Muscle of back (tissue), 11 donors: Measurements from ENCODE around the gene NXF1. TPM values are rescaled to one million over a fixed set of nuclear protein-coding genes. Genes with fewer than 3 reads are reported as not detected.
"Not testable (repeated sequence)": the region's sequence is repeated elsewhere in the genome, so short reads cannot be mapped to it uniquely, and the experiment has no call there.

Experiments
- DNase-seq, 3 donors: peaks; one replicate each; pipeline versions ENCODE4 v3.0.0 to v3.0.0-alpha.2; 2013
- polyA plus RNA-seq, 10 donors: library from polyadenylated mRNA; unstranded; fragments of 120-200 nt; gene quantifications; one replicate each; pipeline ENCODE4 v1.2.1, GENCODE V29; 2013; ENCODE audit not compliant: insufficient read length in 10 of 10

The NXF1 gene
- polyA plus RNA-seq, 10 donors, result 59.6 to 85.7 (median 65.7) TPM

DNA sequence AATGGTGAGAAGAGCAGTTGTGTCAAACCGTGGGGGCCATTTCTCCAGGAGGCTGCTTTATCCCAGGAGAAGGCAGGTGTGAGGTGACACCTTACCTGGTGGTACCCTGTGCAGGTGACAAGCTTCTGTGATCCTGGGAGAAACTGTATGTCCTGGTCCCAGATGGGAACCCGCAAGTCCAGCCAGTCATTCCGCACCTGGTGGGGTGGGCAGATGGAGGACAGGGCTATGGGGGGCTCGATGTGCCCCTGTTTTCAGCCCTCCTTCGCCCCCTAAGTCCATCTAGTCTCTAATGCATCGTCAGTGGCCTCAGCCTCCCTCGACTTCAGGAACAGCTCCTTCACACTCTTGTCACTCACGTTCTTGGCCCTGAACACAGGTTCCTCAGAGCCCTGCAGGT is 30.1 kb upstream of the NXF1 start:
- DNase-seq, result no peak

- no peak for DNase-seq
Observed at GRCh38 chr11:62832336-62833234, 27.3 kb upstream of the NXF1 start, which contains the start of gene TEX54. Gene TEX54 (minus strand): TSS chr11:62832841.

GRCh38 chr11:62831520-62832335 is 26.5 kb upstream of the NXF1 start, which contains the start of gene STX5:
Gene STX5 (minus strand): TSS chr11:62832051. CDS start chr11:62831243, 808 bp downstream.
- DNase-seq, result peak; percentile 99 to 100 (median 99)

GRCh38 chr11:62830904-62831519 is 25.8 kb upstream of the NXF1 start:
- DNase-seq, result peak in 1 of 3 donors; percentile 47

DNA sequence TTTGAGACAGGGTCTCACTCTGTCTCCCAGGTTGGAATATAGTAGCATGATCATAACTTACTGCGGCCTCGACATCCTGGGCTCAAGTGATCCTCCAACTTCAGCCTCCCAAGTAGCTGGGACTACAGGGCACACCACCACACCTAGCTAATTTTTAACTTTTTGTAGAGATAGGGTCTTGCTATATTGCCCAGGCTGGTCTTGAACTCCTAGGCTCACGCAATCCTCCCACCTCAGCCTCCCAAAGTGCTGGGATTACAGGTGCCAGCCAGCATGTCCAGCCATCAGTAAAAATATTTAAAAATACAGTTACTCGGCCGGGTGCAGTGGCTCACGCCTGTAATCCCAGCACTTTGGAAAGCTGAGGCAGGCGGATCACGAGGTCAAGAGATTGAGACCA is 22.9 kb upstream of the NXF1 start:
- DNase-seq, result not testable (repeated sequence)

GRCh38 chr11:62823677-62824076 is 18.4 kb upstream of the NXF1 start:
- no peak for DNase-seq

- no peak for DNase-seq
Observed at GRCh38 chr11:62817129-62817528, 11.9 kb upstream of the NXF1 start.

GRCh38 chr11:62816557-62816956 is 11.3 kb upstream of the NXF1 start:
- no peak for DNase-seq

DNA sequence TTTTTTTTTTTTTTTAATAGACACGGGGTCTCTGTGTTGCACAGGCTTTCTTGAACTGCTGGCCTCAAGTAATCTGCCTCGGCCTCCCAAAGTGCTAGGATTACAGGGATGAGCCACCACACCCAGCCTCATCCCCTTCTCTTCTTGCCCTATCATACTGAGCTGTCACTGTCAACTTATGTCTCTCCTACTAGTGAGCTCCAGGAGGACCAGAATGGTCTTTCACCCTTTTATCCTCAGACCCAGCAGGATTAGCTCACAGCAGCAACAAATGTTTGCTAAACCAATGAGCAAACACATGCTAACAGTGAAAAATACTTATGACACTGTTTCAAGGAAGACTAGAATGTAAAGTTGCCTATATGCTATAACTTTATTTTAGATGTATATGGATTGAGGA is 6.4 kb upstream of the NXF1 start:
- no peak for DNase-seq

- no peak for DNase-seq
Observed at GRCh38 chr11:62810748-62811147, 5.5 kb upstream of the NXF1 start.

DNA sequence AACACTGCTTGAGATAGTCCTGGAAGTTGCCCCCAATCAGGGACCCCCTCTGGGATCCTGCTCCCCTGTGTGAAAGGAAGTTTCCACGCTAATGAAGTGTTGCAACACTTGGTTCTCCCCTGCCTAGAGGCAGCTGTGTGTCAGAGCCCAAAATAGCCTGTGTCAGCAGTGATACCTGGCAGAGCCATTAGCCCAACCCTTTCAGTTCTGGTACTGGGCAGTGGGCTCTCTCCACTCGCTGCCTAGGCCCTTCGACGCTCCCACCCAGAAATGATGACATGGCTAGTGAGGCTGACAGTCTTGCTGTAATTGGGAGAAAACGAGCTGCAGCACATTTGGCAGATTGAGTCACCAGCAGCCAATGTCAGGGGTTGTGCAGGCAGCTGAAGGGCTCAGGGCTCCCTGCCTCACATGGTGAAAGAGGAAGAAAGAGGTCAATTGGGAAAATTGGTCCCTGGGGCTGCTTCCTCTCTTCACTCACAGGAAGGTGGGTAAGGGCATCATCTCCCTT is 1.4 kb upstream of the NXF1 start:
- peak in 1 of 3 donors; percentile 32 for DNase-seq

DNA sequence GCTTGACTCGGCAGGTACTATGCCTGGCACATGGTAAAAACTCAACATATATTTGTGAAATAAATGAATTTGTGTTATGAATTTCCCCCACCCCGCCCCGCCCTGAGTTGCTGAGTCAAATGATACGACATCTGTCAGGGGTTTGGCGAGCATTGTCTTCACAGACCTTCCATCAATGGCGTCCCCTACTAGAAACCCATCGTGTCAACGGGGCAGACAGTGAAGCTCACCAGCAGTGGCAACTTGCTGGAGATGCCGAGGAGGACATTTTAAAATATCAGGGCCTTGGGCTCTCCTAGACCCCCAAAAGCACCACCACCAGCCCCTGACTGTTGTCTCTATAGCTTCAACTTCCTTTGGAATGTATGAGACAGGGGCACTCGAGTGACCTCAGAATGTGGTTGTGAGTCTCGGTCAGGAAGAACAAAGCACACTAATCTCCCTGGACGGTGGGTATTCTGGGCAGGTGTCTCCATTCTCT is 761 bp upstream of the NXF1 start:
- no peak for DNase-seq

DNA sequence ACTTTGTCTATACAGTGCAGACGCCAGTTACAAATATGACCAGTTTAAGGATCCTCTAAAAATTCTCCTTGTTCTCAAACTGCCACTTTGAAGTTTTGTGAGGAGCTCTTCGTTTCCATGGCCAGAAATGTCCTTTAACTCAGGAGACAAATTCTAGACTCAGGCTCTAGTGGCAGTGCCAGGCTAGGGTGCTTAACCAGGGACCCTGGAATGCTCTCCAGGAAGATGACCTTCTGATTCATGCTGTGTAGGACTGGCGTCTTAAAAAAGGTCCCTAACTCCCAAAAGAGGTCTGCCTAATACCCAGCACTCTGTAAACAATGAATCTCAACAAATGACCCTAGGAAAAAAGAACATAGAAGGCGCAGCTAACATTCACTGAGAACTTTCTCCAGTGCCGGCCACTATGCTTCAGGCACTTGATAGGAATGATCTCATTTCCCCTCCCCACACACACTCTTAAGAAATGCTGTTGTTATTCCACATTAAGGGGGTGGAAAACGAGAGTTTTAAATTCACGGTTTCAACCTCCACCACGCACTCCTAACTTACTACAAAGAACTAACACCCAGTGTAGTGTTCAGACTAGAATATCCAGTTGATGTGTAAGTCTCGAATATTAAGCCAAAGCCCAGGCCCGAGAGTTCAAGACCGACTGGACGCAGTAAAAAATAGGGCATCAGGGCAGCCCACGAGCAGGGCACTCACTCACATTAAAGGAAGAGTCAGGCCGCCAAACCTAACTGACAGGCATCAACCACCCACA is 747 bp downstream of the NXF1 start:
- DNase-seq, result peak in 1 of 3 donors; percentile 9

GRCh38 chr11:62801071-62801470 is 4.2 kb downstream of the NXF1 start:
- DNase-seq, result no peak

DNA sequence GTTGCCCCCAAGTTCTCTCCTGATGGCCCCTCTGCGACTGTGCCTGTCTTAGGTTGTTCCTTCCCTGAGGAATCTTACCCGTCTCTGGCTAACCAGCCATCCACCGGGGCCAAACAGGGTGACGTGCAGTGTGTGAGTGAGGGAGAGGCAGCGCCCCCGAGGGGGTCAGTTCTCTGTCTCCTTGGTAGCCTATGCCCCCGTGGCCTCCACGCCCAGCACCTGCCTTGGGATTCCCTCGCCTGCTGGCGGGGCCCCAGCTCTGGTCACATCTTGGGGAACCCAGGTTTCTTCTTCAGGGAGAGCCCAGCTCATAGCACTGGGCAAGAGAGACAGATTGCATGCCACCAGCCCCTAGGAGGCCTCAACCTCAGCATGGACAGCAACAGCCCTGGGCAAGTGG is 5.8 kb downstream of the NXF1 start:
- no peak for DNase-seq

GRCh38 chr11:62796281-62796680 is 9.0 kb downstream of the NXF1 start:
- no peak for DNase-seq

GRCh38 chr11:62794201-62794775 is 11.0 kb downstream of the NXF1 start:
- DNase-seq, result no peak

- DNase-seq, result peak in 1 of 3 donors; percentile 27
Observed at GRCh38 chr11:62792202-62792575, 13.1 kb downstream of the NXF1 start.

GRCh38 chr11:62791501-62792201 is 13.6 kb downstream of the NXF1 start, which contains the start of gene TMEM223:
Gene TMEM223 (minus strand): TSS chr11:62792006. CDS start chr11:62791994, 12 bp downstream.
- peak; percentile 78 to 96 (median 89) for DNase-seq

GRCh38 chr11:62789576-62789975 is 15.7 kb downstream of the NXF1 start:
- no peak for DNase-seq
